ENCODE measurements around the gene CHML.

Gene CHML

DNA sequence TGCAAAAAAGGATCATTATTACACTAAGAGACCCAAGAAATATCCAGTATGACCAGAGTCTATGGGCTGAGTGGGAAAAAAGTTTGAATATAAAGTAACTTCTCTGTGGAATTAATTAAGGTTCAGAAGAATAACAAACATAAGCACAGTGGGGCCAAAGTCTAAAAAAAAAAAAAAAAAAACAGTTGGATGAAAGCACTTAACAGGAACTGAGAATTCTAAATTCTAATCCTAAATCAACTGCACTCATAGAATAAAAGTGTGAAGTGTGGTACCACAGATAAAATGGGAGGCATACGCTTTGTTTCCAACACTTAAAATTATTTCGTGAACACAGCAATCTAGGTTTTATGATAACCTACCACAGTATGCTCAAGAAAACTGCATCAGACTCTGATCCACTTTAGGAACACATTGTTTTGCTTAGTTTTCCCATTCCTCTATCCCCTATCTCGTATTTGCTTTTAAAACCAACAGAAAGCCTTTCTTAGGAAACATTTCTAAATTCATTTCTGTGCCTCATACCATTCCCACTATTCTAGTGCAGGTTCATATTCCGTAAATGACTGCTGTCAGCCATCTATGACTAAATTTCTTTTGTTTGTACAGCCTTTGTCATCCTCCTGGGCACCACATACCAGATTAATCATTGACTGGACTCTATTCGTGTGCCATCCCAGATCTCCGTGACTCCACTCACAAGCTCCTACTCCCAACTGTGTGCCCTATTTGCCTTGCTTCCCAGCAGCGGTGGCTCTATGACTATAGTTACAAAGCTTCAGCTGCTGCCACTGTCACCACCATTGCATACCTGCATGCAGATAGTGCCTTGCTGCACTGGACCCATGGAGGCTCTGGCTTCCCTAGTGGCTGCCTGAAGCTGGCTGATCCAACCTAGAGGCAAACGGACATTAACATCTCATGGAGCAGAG, 24.9 kb downstream of the CHML start:
- no peak for DNase-seq

DNA sequence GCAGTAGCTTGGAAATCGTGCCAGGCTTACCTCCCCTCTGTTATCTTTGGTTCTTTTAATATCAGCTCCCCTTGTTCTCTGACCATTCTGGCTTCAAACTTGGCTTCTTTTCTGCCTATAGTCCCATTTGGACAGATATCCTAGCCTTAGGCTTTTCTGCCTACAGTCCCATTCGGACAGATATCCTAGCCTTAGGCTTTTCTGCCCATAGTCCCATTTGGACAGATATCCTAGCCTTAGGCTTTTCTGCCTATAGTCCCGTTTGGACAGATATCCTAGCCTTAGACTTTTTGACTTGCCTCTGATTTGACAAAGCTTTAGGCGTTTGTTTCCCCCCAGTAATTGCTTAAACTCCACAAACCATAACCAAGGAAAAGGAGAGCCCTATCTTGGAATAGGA, 25.6 kb downstream of the CHML start:
- DNase-seq: no peak

DNA sequence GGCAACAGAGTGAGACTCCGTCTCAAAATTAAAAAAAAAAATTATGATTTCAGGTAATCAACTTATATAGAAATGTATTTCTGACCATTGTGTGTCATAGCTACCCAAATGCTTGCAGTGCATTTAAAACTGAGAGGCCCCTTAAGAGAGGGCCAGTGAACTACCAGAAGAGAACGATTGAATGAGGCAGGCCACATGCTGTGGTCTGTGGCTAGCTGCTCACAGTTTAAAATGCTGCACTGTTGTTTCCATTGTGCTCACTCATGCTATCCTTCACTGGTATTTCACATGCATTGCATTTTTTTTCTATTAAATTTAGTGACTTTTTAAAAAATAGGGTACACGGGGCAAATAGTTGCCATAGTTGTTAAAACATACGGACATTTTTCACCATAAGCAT, 26.0 kb downstream of the CHML start:
- DNase-seq: no peak

DNA sequence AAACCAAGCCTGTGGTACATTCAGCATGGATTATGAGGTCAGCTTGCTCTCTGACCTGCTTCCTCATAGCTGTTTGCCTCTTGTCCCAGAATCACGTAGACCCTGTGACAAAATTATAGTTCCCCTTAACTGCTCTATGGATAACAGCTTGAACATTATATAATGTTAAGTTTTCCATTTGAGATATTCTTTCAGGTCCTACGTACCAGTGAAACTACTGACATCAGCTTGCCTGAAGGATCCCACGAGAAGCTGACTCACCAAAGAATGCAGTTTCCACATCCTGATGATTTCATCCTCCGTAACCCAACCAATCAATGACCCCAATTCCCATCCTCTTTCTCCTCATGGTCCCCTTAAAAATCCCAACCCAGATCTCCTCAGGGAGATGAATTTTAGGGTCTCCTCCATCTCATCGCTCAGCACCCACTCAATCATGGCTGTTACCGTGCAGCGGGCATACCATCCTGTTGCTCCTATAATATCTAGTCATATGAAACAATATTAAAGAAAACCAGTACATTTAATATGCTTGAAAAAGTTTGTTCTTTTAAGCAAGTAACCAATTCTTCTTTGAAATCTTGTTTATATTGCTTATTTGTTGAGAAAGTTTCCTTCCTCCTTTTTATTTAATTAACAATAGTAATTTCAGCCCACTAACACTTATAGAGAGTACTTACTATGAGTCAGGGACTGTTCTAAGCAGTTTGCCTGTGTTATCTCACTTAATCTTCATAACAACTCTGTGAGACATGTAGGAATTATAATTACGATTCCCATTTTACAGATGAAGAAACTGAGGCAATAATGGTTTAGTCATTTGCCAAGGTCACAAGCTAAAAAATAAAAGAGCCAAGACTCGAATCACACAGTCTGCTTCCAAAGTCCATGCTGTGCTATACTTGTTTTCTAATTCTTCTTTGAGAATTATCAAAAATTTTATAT, 27.4 kb downstream of the CHML start:
- no peak for DNase-seq

DNA sequence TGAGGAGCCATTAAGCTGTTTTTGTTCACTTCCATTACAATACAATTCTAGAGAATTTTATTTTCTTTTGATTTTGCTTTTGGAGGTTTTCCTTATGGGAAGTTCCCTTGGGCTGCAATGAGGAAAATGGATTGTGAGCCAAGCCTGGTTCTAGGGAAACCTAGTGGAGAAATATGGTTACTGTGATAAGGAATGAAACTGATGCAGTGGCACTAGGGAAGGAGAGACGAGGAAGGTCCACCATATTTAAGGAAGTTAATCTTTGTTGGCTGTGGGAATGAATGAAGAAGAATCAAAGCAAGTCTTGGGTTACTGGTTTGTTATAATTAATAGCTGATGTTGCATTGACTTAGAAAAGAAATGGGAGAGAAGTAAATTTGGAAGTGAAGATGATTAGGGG, 28.4 kb downstream of the CHML start:
- DNase-seq: no peak

DNA sequence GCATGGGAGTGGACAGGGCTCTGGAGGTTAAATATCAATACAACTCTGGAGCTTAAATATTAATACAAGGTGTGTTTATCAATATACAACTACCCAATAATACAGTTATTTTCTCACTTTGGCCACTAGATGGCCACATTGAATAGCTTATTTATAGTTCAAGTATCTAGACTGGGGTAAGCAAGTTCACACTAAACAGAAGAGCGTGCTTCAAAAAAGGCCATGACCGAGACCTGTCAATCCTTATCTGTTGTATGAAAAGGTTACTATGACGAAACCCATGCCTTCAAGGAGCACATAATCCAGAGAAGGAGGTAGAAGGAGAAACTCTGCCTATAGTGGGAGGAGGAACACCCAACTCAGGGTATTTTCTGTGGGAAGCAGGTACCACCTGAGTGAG, 29.1 kb downstream of the CHML start:
- DNase-seq: no peak

DNA sequence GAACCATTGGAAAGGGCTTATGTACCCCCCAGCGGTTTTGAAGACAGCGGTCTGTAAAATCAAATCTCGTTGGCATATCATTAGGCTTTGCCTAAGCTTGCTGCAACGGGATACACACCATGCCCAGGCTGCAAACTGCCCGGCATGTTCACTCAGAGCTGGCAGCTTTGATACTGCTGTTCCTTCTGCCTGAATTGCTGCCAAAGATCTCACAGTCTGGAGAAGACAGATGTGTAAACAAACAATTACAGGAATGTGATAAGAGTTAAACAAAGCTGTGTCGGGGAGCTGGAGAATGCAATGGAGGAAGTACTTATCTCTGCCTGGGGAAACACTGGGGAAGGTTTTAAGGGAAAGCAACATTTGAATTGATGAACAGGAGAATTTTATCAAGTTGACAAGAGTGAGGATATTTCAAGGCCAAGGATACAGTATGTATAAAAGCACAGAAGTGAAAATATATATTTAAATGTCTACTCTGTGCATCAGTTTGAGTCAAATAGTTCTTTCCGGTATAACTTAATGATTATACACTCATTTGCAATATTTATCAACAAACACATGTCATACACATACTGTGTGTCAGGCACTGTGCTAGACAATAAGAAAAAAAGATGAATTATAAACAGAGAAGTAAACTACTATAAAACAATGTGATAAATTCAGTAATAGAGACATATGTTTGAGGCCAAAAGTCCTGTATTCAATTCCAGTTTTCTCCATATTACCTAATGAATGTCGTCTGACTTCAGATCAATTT, 29.9 kb downstream of the CHML start:
- DNase-seq: no peak

DNA sequence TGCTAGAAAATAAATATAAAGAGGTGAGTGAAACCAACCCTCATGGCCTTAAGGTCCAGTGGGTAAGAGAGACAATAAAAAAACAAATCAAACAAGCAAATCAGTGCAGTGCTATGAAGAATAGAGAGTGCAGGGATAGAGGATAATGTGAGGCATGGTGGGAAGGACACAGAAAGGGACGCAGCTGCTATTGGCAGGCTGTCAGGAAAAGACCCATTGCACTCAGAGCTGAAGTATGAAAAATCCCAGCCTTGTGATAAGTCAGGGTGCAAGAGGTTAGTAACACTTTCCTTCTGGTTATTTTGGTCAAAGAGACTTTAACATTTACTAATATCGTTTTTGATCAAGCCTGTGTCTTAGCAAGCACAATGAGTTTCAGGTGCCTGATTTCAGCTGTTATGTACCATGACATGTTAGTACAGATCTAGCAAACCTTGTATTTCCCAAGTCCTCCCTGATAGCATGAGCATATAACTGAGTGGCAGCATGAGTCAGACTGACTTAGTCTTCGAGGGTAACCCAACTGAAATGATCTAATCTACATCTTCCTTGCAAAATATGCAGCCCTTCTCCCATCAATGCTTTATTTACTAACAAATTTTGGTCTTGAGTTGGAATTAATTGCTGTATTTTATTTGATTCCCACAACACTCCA, 31.7 kb downstream of the CHML start:
- DNase-seq: no peak

DNA sequence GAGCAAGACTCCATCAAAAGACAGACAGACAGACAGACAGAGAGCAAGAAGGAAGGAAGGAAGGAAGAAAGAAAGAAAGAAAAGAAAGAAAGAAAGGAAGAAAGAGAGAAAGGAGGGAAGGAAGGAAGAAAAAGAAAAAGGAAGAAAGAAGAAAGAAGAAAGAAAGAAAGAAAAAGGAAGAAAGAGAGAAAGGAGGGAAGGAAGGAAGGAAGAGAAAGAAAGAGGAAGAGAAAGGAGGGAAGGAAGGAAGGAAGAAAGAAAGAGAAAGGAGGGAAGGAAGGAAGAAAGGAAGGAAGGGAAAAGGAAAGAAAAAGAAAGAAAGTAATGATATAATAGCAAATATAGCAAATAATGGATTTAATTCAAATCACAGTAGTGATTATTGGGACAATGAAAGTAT, 32.7 kb downstream of the CHML start:
- DNase-seq: no peak

DNA sequence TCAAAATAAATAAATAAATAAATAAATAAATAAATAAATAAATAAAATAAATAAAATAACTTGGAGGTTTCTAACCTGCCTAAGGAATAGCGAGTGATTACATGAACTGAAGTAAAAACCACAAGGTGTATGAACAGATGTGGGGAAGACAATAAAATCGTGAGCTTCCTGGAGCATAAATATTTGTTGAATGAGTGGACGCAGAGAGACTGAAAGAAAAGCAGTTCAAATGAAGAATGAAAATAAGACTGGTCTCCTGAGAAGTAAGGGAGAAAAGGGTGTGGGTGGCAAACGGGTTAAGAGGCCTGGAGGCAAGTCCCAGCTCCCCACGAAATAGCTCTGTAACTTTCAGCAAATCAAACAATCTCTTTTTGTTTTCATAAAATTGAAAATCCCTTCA, 33.6 kb downstream of the CHML start:
- DNase-seq: no peak

DNA sequence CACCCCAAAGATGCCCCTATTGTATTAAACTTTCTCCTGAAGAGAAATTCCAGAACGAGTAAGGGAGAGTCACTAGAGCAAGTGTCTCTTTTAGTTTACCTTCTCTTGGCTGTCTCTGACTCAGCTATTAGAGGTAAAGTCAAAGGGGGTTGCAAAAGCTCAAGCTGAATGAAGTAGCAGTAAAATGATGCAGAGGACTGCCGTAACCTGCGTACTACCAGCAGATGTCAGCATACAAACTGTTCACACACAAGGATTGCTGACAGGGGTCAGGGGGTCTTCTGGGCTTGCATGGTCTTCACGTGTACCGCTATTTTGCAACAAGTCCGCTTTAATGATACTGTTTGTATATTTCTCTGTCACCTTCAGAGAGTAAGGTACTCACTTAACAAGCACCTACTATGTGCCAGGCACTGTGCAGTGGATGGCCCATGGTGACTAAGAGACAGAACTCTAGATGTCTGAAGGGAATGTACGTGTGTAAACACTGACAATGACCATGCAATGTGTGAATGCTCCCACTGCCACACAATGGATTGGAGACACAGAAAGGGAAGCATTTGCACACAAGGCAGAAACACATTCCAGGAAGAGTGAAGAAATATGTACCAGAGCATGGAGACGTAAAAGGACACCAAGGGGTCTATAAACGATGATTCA, 34.9 kb downstream of the CHML start:
- no peak for DNase-seq

DNA sequence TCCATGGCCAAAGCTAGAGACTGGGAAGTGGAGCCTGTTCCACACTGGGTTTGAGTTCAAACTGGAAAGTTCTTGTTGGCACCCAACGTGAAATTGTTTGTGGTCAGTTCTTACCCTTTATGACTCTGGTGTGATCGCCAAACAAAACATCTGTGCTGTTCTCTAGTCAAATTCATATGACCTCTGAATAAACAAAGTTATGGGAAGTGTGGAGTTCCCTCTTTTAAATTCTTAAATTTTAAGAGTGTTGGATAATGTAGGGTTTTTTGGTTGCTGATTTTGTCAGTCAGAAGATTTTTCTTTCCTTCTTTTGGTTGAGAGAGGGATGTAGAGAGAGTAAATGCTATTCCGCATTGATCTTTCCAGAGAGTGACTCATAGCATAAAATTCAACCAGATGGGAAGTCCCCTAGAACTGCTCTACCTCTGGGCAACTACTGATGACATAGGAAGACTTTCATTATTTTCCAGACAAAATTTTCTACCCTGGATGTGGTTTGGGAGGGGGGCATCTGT, 36.4 kb downstream of the CHML start:
- no peak for DNase-seq

DNA sequence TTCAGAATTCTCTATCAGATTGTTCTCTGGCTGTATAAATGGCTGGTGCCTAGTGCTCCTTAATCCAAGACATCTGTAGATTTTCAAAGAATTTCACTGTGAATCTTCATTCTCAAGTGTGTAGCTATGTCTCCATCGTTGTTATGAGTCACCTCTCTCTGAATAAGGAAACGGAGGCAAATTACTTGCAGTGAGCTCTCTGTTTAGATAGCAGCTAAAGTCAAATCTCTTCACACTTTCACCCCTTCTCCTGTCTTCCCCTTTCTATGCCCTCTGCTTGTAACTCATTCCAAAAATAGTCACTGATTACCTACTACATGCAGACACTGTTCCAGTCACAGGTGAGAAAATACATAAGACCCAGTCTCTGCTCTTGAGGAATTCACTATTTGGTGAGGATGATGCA, 39.7 kb downstream of the CHML start:
- DNase-seq: no peak

DNA sequence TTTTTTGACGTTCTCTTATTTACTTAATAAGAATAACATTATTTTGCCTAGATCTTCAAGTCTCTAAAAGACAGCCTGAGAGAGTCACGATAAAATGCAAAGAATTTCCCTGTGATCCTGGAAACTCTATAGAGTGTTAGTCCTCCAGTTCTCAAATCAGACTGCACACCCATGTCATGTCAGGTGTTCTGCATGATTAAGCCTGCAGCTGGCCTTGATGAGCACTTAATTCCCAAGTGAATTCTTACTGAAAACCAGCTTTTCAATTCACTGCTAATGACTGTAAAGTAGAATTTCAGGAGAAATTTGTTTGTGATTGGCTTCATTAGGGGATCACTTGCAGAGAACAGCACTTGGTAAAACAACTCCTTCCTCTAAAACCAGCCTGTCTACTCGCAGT, 41.9 kb downstream of the CHML start:
- no peak for DNase-seq

DNA sequence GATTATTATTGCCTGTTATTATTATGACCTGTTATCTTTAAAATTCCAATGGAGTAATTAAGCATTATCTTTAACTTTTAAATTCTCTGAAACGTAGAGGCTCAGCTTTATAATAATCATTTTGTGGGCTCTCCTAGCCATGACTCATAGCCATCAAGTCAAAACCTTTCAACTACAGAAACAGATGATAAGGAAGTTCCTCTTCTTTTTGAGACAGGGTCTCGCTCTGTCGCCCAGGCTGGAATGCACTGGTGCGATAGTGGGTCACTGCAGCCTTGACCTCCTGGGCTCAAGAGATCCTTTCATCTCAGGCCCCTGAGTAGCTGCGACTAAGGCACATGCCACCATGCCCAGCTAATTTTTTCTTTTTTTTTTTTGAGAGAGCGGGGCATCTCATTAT, 43.5 kb downstream of the CHML start:
- DNase-seq: no peak

DNA sequence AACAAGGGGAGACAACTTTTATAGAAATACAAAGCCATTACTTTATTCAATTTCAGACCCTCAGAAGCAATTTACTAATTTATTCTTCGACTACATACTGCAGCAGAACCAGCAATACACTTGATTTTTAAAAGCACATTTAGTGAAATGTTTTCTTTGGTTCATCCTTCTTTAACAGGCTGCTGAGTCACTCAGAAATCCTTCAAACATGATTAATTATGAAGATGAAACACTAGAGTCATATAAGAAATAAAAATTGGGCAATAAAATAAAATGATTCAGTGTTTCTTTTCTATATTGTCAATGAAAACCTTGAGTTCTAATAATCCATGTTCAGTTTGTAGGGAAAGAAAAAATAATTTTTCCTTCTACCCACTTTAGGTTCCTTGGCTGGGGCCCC, 47.0 kb downstream of the CHML start:
- no peak for DNase-seq

DNA sequence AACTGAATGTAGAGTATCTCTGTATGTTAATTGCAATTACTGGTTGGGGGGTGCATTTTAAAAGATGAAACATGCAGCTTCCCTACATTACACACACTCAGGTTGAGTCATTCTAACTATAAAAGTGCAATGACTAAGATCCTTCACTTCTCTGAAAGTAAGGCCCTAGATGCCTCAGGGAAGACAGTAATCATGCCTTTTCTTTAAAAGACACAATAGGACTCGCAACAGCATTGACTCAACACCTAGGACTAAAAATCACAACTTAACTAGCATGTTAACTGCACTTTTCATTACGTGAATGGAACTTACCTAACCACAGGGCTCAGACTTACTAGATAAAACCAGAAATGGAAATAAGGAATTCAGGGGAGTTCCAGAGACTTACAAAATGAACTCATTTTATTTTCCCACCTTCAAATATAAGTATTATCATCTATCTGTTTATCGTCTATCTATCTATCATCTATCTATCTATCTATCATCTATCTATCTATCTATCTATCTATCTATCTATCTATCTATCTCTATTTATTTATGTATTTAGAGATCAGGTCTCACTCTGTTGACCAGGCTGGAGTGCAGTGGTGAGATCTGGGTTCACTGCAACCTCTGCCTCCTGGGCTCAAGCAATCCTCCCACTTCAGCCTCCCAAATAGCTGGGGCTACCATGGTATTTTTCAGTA, 47.8 kb downstream of the CHML start:
- DNase-seq: no peak

DNA sequence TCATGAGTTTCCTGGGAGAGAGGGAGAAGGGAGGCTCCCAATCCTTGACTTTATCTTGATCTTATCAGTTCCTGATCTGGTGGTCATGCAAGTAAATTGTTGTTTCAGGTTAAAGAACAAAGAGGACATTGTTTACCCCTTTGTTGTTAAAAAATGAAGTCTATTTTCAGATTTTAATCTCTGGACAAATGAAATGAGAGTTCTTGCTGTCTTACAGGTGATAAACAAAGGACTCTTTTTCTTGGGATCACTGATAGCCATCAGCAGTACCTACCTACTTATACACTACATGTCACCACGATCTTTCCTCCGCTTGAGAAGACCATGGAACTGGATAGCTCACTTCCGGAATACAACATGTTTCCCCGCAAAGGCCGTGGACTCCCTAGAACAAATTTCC, 48.4 kb downstream of the CHML start:
- DNase-seq: no peak

DNA sequence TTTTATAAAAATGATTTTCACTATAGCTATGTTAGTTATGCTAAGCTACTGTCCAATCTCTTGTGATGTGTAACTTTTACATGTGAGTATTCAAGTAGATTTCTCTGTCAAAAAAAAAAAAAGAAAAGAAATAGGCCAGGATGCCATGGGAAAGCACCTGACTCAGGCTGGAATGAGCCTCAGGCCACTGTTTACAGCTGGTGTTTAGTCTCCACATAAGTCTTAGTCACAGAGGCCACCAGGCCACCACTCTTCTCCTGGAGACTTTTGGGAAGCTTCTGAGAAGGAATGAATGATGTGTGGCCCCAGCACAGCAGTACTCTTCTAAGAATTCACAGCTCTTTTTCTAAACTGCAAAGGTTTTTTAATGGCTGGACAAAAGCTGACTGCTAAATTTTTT, 48.9 kb downstream of the CHML start:
- DNase-seq: peak; percentile 26

DNA sequence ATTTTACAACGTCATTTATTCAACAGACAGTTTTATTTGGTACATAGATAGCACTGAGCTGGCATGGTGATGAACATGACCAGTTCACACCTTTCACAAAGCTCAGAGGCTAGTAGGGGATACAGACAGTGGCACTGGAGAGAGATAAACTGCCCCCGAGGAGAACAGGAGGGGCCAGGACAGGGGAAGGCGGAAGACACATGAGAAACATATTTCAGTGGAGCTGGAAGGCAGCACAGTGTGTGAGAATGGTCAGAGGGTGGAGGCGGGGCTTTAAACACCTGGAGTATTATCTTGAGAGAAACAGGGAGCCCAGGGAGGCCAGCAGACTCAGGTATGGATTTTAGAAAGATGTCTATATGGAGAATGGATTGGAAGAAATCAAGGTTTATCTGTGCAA, 49.5 kb downstream of the CHML start:
- no peak for DNase-seq
